Neural progenitor cell (in vitro differentiated cells): Measurements from ENCODE around the gene ZNF222. TPM values are rescaled to one million over a fixed set of nuclear protein-coding genes. Genes with fewer than 3 reads are reported as not detected.

Source experiments
- DNase-seq: peaks from one replicate; pipeline ENCODE4 v3.0.0-alpha.2; 2016; ENCODE audit warnings: low spot score
- H2AFZ ChIP-seq: fragments of 200-600 bp; sonication (generic); replicated peaks from 2 replicates; pipeline ENCODE4 v1.6.1; 2016; ENCODE audit warnings: antibody characterized with exemption
- H3F3A ChIP-seq: fragments of 200-600 bp; sonication (generic); 2 replicates; pipeline ENCODE4 v1.6.1; 2016; ENCODE audit warnings: antibody characterized with exemption, low read depth
- H3K27ac ChIP-seq: fragments of 200-600 bp; sonication (generic); 2 replicates; pipeline ENCODE4 v1.5.1; 2016; ENCODE audit warnings: mild to moderate bottlenecking
- H3K27me3 ChIP-seq: fragments of 200-600 bp; sonication (generic); 2 replicates; pipeline ENCODE4 v1.6.1; 2016; ENCODE audit warnings: mild to moderate bottlenecking, moderate library complexity
- H3K36me3 ChIP-seq: fragments of 200-600 bp; sonication (generic); 2 replicates; pipeline ENCODE4 v1.5.1; 2016
- H3K4me1 ChIP-seq: fragments of 200-600 bp; sonication (generic); 2 replicates; pipeline ENCODE4 v1.6.1; 2016; ENCODE audit warnings: mixed run types
- H3K4me2 ChIP-seq: fragments of 200-600 bp; sonication (generic); 2 replicates; pipeline ENCODE4 v1.6.1; 2016
- H3K4me3 ChIP-seq: fragments of 200-600 bp; sonication (generic); 2 replicates; pipeline ENCODE4 v1.5.1; 2016
- H3K79me2 ChIP-seq: fragments of 200-600 bp; sonication (generic); 2 replicates; pipeline ENCODE4 v1.6.1; 2016; ENCODE audit warnings: low read depth
- H3K9ac ChIP-seq: fragments of 200-600 bp; sonication (generic); 2 replicates; pipeline ENCODE4 v1.6.1; 2016
- H3K9me3 ChIP-seq: fragments of 200-600 bp; sonication (generic); 2 replicates; pipeline ENCODE4 v1.5.1; 2016; ENCODE audit warnings: low read depth
- H4K20me1 ChIP-seq: fragments of 200-600 bp; sonication (generic); 2 replicates; pipeline ENCODE4 v1.6.1; 2016; ENCODE audit warnings: low read depth
- H3K27ac Mint-ChIP-seq: 3 replicates; pipeline ENCODE4 v1.8.0; 2021; ENCODE audit warnings: mixed read lengths
- H3K27me3 Mint-ChIP-seq: 2 replicates; pipeline ENCODE4 v1.8.0; 2022; ENCODE audit warnings: low read depth, mild to moderate bottlenecking, inconsistent platforms, moderate library complexity, mixed read lengths; ENCODE audit not compliant: insufficient read depth
- H3K36me3 Mint-ChIP-seq: 3 replicates; pipeline ENCODE4 v1.8.0; 2021; ENCODE audit warnings: mixed read lengths
- H3K4me1 Mint-ChIP-seq: 3 replicates; pipeline ENCODE4 v1.8.0; 2021; ENCODE audit warnings: mixed read lengths
- H3K4me3 Mint-ChIP-seq: 3 replicates; pipeline ENCODE4 v1.8.0; 2021; ENCODE audit warnings: mild to moderate bottlenecking, moderate library complexity, mixed read lengths
- H3K9me3 Mint-ChIP-seq: 3 replicates; pipeline ENCODE4 v1.8.0; 2020; ENCODE audit warnings: mixed read lengths
- EZH2 ChIP-seq: fragments of 200-600 bp; sonication (generic); IDR thresholded peaks from 2 replicates; pipeline ENCODE4 v1.6.1; 2017; ENCODE audit warnings: antibody characterized with exemption, mild to moderate bottlenecking, moderate library complexity
- EZH2phosphoT487 ChIP-seq: fragments of 200-600 bp; sonication (generic); IDR thresholded peaks from 2 replicates; pipeline ENCODE4 v1.6.1; 2017; ENCODE audit warnings: antibody characterized with exemption
- total RNA-seq: library from RNA; depleted of rRNA; stranded (reverse); fragments of >200 nt; gene quantifications from 2 replicates; pipeline ENCODE4 v1.2.3, GENCODE V29; 2015; ENCODE audit warnings: low replicate concordance
- TF ChIP-seq, protein P1 (sequence below): fragments of 200-600 bp; sonication (generic); IDR thresholded peaks from 2 replicates; pipeline ENCODE4 v1.5.1; 2017; ENCODE audit warnings: antibody characterized with exemption, mild to moderate bottlenecking

Gene ZNF222
- total RNA-seq, 1 donor from 2014 or later = 8.0 TPM

GRCh38 chr19:44050740-44051649, 25.8 kb downstream of the ZNF222 start:
- peaks cover 6% of the 10 kb centered on the region for H3K4me1 ChIP-seq
- Mint-ChIP-seq H3K36me3 (peaks cover 15% of the 10 kb centered on the region), H3K27me3 (peaks cover 6% of the 10 kb centered on the region), H3K4me1 (peaks cover 12% of the 10 kb centered on the region), H3K4me3 (peak overlapping the region; percentile 99), H3K27ac (no peak overlapping the region), H3K9me3 (no peaks in the 10 kb centered on the region)
- H3K27me3 ChIP-seq = peaks cover 28% of the 10 kb centered on the region
- no peak overlapping the region for H3K27ac ChIP-seq
- H3K4me3 ChIP-seq = peak overlapping the region; percentile 84
- no peaks in the 10 kb centered on the region for H4K20me1 ChIP-seq
- DNase-seq = no peak
- peak overlapping the region; percentile 99 for H2AFZ ChIP-seq
- H3K36me3 ChIP-seq = peaks cover 4% of the 10 kb centered on the region
- peaks cover 28% of the 10 kb centered on the region for H3K79me2 ChIP-seq
- TF ChIP-seq EZH2phosphoT487 = no peak
- TF ChIP-seq, protein P1, sequence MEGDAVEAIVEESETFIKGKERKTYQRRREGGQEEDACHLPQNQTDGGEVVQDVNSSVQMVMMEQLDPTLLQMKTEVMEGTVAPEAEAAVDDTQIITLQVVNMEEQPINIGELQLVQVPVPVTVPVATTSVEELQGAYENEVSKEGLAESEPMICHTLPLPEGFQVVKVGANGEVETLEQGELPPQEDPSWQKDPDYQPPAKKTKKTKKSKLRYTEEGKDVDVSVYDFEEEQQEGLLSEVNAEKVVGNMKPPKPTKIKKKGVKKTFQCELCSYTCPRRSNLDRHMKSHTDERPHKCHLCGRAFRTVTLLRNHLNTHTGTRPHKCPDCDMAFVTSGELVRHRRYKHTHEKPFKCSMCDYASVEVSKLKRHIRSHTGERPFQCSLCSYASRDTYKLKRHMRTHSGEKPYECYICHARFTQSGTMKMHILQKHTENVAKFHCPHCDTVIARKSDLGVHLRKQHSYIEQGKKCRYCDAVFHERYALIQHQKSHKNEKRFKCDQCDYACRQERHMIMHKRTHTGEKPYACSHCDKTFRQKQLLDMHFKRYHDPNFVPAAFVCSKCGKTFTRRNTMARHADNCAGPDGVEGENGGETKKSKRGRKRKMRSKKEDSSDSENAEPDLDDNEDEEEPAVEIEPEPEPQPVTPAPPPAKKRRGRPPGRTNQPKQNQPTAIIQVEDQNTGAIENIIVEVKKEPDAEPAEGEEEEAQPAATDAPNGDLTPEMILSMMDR = no peak
- no peak for TF ChIP-seq EZH2
- H3K9ac ChIP-seq = no peak overlapping the region
- no peaks in the 10 kb centered on the region for H3F3A ChIP-seq
- H3K9me3 ChIP-seq = no peaks in the 10 kb centered on the region
- peak overlapping the region; percentile 84 for H3K4me2 ChIP-seq

GRCh38 chr19:44051650-44052402, 26.6 kb downstream of the ZNF222 start, which contains the start of gene ZNF223:
Gene ZNF223 (plus strand): TSS chr19:44052036. CDS start chr19:44055177, 3,141 bp downstream.
- Histone ChIP-seq H3K4me1 (peaks cover 6% of the 10 kb centered on the region), H3F3A (no peaks in the 10 kb centered on the region), H3K4me2 (peak within 1 kb of the TSS; percentile 84), H3K79me2 (peaks cover 28% of the 10 kb centered on the region), H3K27me3 (peaks cover 28% of the 10 kb centered on the region), H3K27ac (no peak within 1 kb of the TSS), H2AFZ (peak within 1 kb of the TSS; percentile 99), H3K9me3 (no peaks in the 10 kb centered on the region), H3K4me3 (peak within 1 kb of the TSS; percentile 84), H4K20me1 (no peaks in the 10 kb centered on the region), H3K36me3 (peaks cover 4% of the 10 kb centered on the region), H3K9ac (peak within 1 kb of the TSS; percentile 76)
- Mint-ChIP-seq H3K9me3 (no peaks in the 10 kb centered on the region), H3K27ac (peak within 1 kb of the TSS; percentile 93), H3K36me3 (peaks cover 16% of the 10 kb centered on the region), H3K4me1 (peaks cover 12% of the 10 kb centered on the region), H3K4me3 (peak within 1 kb of the TSS; percentile 99), H3K27me3 (peaks cover 6% of the 10 kb centered on the region)
- peak; percentile 94 for DNase-seq
- no peak for TF ChIP-seq EZH2phosphoT487
- no peak for TF ChIP-seq EZH2

- no peak overlapping the region for H2AFZ ChIP-seq
- peaks cover 28% of the 10 kb centered on the region for H3K79me2 ChIP-seq
- no peaks in the 10 kb centered on the region for H4K20me1 ChIP-seq
- H3K4me1 ChIP-seq = peaks cover 6% of the 10 kb centered on the region
- no peak for DNase-seq
- H3K9me3 Mint-ChIP-seq = no peaks in the 10 kb centered on the region
- H3K27ac ChIP-seq = no peak overlapping the region
- TF ChIP-seq EZH2 (no peak), EZH2phosphoT487 (no peak)
- TF ChIP-seq, protein P1 = no peak
- H3K9ac ChIP-seq = no peak overlapping the region
- no peak overlapping the region for H3K4me2 ChIP-seq
- H3K9me3 ChIP-seq = no peaks in the 10 kb centered on the region
- peaks cover 12% of the 10 kb centered on the region for H3K4me1 Mint-ChIP-seq
- no peak overlapping the region for H3K27ac Mint-ChIP-seq
- H3K4me3 Mint-ChIP-seq = no peak overlapping the region
- H3K4me3 ChIP-seq = no peak overlapping the region
- no peaks in the 10 kb centered on the region for H3K27me3 ChIP-seq
- peaks cover 38% of the 10 kb centered on the region for H3K36me3 Mint-ChIP-seq
- peaks cover 4% of the 10 kb centered on the region for H3K36me3 ChIP-seq
- H3F3A ChIP-seq = no peaks in the 10 kb centered on the region
- H3K27me3 Mint-ChIP-seq = peaks cover 10% of the 10 kb centered on the region
Measured at GRCh38 chr19:44055870-44056269, 30.7 kb downstream of the ZNF222 start.
